ENCODE measurements around the gene MRGPRF.

MRGPRF gene

DNA sequence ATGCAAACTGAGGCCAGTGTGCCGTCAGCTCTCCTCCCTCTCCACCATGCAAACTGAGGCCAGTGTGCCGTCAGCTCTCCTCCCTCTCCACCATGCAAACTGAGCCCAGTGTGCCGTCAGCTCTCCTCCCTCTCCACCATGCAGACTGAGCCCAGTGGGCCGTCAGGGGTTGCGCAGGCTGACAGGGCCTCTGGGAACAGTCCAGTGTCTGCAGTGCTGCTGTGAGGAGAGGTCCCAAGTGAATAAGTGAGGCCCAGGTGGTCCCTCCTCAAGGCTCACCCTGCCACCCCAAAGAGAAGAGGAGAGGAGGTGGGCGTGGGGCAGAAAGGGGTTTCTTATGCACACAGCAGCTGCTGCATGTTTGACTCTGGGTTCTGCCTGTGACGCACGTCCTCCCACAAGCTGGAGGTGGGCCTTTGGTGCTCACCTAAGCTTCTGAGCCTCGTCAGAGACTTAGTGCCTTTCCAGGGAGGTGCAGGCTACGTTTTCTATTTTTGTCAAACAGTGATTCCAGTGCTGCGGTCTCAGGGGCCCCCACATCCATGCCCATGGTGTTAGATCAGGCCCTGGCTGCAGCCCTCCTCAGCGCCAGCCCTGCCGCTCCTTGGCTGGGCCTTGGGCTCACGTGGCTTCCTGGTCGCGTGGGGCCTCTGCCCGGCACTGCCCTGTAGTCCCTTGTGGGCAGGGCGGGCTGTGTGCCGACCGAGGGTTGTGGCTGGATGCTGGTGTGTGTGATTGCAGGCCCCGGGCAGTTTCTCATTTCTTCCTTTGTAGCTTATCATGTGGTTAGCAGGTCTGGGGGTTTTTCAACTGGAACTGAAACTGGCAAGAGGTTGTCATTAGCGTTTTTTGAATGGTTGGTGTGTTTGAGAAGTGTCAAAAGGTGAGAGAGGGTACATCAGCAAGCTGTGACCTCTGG lies 42.8 kb upstream of the MRGPRF start:
- DNase-seq = no peak
- no peak overlapping the region for H3K27ac ChIP-seq (ENCODE audit: insufficient read depth, low read length, poor library complexity, severe bottlenecking)

DNA sequence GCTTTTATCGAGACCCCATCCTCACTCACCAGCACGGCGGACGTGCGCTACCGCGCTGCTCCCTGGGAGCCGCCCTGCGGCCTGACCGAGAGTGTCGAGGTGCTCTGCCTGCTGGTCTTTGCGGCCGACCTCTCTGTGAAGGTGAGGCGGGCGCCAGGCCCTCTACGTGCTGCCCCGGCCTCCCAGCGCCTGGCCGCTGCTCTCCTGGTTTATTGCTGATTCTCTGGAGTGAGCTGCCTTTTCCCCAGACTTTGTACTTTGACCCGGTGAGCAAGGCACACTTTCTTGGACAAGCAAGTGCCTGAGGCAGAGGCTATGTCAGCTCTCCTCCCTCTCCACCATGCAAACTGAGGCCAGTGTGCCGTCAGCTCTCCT lies 42.2 kb upstream of the MRGPRF start:
- H3K9me3 ChIP-seq (ENCODE audit: control insufficient read depth, low read length) = no peaks in the 10 kb centered on the region
- no peak for DNase-seq
- no peaks in the 10 kb centered on the region for H3K4me1 ChIP-seq (ENCODE audit: control insufficient read depth, insufficient read depth, low read length, poor library complexity, severe bottlenecking)
- H3K36me3 ChIP-seq (ENCODE audit: control insufficient read depth, insufficient read depth, low read length) = peaks cover 22% of the 10 kb centered on the region
- no peaks in the 10 kb centered on the region for H3K27me3 ChIP-seq (replicated peaks; ENCODE audit: control insufficient read depth, insufficient read depth, low read length, poor library complexity, severe bottlenecking)
- H3K27ac ChIP-seq (ENCODE audit: insufficient read depth, low read length, poor library complexity, severe bottlenecking) = no peak overlapping the region
- H3K4me3 ChIP-seq (ENCODE audit: insufficient read depth, low read depth, low read length, poor library complexity, severe bottlenecking) = no peak overlapping the region

More for the DNA sequence above, 42.8 kb upstream of the MRGPRF start:
- Histone ChIP-seq H3K4me3 (ENCODE audit: insufficient read depth, low read depth, low read length, poor library complexity, severe bottlenecking) (no peak overlapping the region), H3K36me3 (ENCODE audit: control insufficient read depth, insufficient read depth, low read length) (peaks cover 22% of the 10 kb centered on the region), H3K4me1 (ENCODE audit: control insufficient read depth, insufficient read depth, low read length, poor library complexity, severe bottlenecking) (no peaks in the 10 kb centered on the region), H3K9me3 (ENCODE audit: control insufficient read depth, low read length) (no peaks in the 10 kb centered on the region), H3K27me3 (replicated peaks; ENCODE audit: control insufficient read depth, insufficient read depth, low read length, poor library complexity, severe bottlenecking) (no peaks in the 10 kb centered on the region)

DNA sequence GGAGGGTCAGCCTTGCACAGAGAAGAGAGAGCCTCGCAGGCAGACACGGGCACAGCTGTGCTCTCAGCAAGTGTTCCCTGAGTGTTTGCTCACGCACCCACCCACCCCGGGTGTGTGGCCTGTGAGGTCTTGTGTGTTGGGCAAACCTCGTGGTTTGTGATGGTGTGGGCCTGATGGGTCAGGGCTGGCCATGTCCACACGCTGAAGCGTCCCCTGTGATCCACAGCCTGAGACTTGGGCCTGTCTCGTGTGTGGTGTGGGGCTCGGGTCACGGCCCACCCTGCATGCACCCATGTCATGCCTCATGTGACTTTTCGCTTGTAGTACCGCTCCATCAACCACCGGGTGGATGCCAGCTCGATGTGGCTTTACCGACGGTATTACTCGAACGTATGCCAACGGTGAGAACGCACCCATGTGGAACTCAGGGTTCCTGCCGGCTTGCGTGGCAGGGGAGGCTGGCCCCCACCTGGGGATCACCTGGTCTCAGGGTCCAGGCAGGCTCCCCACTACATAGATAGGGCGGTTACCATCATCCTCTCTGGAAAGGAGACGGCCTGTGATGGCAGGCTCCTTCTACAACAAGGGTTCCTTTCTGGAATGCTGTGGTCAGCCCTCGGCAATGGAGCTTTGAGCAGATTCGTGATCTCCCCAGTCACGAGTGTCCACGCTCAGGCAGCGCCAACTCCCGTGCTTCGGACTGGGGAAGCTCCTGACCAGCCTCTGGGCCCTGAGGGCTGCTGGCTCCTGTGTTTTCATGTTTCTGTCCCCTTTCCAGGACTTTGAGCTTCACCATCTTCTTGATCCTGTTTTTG lies 41.6 kb upstream of the MRGPRF start:
- no peak overlapping the region for H3K4me3 ChIP-seq (ENCODE audit: insufficient read depth, low read depth, low read length, poor library complexity, severe bottlenecking)
- H3K36me3 ChIP-seq (ENCODE audit: control insufficient read depth, insufficient read depth, low read length) = peaks cover 20% of the 10 kb centered on the region
- H3K27me3 ChIP-seq (replicated peaks; ENCODE audit: control insufficient read depth, insufficient read depth, low read length, poor library complexity, severe bottlenecking) = no peaks in the 10 kb centered on the region
- H3K4me1 ChIP-seq (ENCODE audit: control insufficient read depth, insufficient read depth, low read length, poor library complexity, severe bottlenecking) = peaks cover 2% of the 10 kb centered on the region
- no peaks in the 10 kb centered on the region for H3K9me3 ChIP-seq (ENCODE audit: control insufficient read depth, low read length)
- no peak for DNase-seq
- no peak overlapping the region for H3K27ac ChIP-seq (ENCODE audit: insufficient read depth, low read length, poor library complexity, severe bottlenecking)

DNA sequence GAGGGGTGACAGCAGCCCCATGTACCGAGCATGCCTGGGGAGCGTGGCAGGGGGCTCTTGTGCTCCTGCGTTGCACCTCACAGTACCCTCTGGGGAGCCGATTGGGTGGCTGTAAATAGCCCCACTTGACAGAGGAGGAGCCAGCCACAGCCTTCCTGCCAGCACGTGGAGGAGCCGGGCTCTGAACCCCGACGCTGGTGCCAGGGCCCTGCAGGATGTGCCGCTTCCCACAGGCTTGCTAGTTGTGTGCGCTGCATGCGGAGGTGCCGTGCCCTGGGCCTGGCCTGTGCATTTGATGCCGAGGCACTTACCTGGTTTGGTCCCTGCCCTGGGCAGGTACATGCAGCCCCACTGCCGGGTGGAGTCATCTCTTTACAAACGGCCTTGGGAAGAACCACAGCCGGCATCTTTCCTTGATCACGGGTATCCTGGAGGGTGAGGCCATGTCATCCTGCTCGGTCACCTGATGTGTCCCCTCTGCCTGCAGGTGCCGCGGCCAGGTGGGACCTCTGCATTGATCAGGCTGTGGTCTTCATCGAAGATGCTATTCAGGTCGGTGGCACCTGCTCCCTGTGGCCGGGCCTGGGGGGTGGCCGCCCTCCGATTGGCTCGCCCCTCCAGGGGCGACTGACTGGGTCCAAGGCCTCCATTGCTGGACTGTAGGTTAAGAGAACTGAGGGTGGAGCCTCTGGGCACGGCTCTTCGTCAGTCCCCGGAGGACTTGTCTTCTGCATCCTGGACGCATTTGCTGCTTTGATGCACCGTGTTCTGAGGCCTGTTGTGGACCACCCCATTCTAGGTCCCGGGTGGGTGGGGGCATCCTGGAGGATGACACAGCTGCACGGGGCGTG lies 40.7 kb upstream of the MRGPRF start:
- no peak overlapping the region for H3K4me3 ChIP-seq (ENCODE audit: insufficient read depth, low read depth, low read length, poor library complexity, severe bottlenecking)
- no peaks in the 10 kb centered on the region for H3K9me3 ChIP-seq (ENCODE audit: control insufficient read depth, low read length)
- no peaks in the 10 kb centered on the region for H3K27me3 ChIP-seq (replicated peaks; ENCODE audit: control insufficient read depth, insufficient read depth, low read length, poor library complexity, severe bottlenecking)
- H3K4me1 ChIP-seq (ENCODE audit: control insufficient read depth, insufficient read depth, low read length, poor library complexity, severe bottlenecking) = peaks cover 5% of the 10 kb centered on the region
- H3K27ac ChIP-seq (ENCODE audit: insufficient read depth, low read length, poor library complexity, severe bottlenecking) = no peak overlapping the region
- peaks cover 14% of the 10 kb centered on the region for H3K36me3 ChIP-seq (ENCODE audit: control insufficient read depth, insufficient read depth, low read length)
- DNase-seq = no peak

DNA sequence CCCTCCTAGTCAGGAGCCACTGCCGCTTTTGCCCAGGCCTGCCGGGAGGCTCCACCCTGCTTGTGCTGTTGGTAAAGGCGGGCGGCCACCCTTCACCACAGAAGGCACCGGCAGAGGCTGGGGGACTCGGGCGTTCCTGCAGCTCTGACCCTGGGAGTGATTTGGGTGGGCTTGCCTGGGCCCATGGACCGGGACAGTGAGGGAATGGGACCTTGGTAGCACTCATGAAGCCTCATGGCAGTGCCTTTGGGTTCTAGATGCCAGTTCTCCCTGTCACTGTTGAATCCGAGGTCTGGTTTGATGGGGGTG lies 40.1 kb upstream of the MRGPRF start:
- peaks cover 8% of the 10 kb centered on the region for H3K36me3 ChIP-seq (ENCODE audit: control insufficient read depth, insufficient read depth, low read length)
- no peaks in the 10 kb centered on the region for H3K27me3 ChIP-seq (replicated peaks; ENCODE audit: control insufficient read depth, insufficient read depth, low read length, poor library complexity, severe bottlenecking)
- H3K4me1 ChIP-seq (ENCODE audit: control insufficient read depth, insufficient read depth, low read length, poor library complexity, severe bottlenecking) = peaks cover 5% of the 10 kb centered on the region
- no peak overlapping the region for H3K4me3 ChIP-seq (ENCODE audit: insufficient read depth, low read depth, low read length, poor library complexity, severe bottlenecking)
- H3K9me3 ChIP-seq (ENCODE audit: control insufficient read depth, low read length) = no peaks in the 10 kb centered on the region
- no peak for DNase-seq
- H3K27ac ChIP-seq (ENCODE audit: insufficient read depth, low read length, poor library complexity, severe bottlenecking) = no peak overlapping the region

DNA sequence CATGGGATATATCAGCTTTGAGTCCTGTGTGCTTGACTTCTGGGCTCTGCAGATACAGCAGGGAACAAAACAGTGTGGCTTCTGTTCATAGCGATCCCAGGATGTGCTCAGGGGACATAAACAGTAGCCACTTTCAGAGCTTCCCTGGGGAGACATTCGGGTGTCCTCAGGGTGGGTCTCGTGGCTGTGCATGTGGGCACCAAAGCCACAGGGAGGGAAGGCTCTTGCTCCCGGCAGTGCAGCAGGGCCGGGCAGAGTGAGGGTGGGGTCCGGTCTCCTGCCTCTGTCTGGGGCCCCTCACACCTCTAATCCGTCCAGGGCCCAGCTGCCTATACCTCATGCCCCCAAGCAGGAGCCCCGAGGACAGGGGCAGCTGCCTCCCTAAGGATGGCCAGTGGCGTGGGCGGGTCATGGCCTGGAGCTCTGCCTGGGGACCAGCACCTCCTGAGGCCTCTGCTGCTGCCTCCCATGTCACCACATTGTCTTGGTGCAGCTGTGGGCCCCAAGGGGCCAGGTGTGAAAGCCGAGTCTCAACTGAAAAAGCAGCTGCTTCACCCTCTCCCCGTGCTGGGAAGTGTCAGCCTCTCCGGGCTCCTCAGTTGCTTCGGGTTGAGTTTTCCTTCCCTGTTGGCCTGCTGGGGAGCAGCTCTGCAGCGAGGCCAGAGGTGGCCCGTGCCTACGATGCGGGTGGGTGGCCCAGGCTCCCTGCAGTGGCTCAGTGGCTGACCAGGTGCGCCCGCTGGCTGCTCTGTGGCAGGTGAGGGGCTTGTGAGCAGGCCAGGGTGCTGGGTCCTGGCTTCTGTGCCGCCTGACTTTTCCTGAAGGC lies 39.5 kb upstream of the MRGPRF start:
- H3K4me1 ChIP-seq (ENCODE audit: control insufficient read depth, insufficient read depth, low read length, poor library complexity, severe bottlenecking) = peaks cover 5% of the 10 kb centered on the region
- H3K27me3 ChIP-seq (replicated peaks; ENCODE audit: control insufficient read depth, insufficient read depth, low read length, poor library complexity, severe bottlenecking) = no peaks in the 10 kb centered on the region
- no peak overlapping the region for H3K27ac ChIP-seq (ENCODE audit: insufficient read depth, low read length, poor library complexity, severe bottlenecking)
- H3K9me3 ChIP-seq (ENCODE audit: control insufficient read depth, low read length) = no peaks in the 10 kb centered on the region
- no peak for DNase-seq
- H3K36me3 ChIP-seq (ENCODE audit: control insufficient read depth, insufficient read depth, low read length) = peaks cover 5% of the 10 kb centered on the region
- H3K4me3 ChIP-seq (ENCODE audit: insufficient read depth, low read depth, low read length, poor library complexity, severe bottlenecking) = no peak overlapping the region

DNA sequence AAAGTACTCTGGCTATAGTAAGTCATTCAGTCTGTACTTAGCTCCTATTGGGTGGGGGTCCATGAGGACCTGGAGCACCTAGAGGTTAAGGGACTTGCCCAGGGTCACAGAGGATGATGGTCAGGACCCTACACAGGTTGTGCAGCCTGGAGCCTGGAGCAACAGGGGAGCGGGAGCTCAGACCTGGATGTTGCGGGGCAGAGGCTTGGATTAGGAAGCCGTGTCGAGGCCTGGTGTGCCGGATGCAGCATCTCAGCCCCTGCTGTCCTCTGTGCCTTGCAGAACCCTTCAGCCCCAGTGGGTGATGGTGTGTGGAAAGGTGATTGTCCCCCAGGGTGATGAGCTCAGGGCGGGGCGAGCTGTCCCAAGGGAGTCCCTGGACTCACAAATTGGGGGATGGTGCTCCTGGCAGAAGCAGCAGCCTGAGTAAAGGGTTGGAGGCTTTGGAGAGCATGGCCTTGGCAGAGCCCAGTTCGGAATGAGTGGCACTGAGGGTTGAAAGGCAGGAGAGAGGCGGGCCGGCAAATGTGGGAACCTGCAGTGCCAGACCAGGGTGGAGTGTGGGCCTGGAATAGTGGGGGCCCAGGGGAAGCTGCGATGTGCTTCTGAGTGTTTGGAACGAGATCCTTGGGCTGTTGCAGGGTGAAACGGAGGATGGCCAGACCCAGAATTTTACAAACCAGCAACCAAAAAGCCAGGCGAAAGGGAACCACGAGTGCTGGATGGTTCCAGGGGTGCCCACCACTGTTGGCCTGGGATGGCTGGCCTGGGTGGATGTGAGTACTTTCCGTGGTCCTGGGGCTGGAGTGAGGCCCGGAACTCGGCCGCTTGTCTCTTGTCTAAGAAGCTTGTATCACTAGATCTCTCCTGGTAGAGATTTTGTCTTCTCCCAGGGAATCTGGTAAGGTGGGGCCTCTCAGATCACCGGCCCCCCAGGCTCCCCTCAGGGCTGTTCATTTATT lies 38.6 kb upstream of the MRGPRF start:
- no peak overlapping the region for H3K27ac ChIP-seq (ENCODE audit: insufficient read depth, low read length, poor library complexity, severe bottlenecking)

DNA sequence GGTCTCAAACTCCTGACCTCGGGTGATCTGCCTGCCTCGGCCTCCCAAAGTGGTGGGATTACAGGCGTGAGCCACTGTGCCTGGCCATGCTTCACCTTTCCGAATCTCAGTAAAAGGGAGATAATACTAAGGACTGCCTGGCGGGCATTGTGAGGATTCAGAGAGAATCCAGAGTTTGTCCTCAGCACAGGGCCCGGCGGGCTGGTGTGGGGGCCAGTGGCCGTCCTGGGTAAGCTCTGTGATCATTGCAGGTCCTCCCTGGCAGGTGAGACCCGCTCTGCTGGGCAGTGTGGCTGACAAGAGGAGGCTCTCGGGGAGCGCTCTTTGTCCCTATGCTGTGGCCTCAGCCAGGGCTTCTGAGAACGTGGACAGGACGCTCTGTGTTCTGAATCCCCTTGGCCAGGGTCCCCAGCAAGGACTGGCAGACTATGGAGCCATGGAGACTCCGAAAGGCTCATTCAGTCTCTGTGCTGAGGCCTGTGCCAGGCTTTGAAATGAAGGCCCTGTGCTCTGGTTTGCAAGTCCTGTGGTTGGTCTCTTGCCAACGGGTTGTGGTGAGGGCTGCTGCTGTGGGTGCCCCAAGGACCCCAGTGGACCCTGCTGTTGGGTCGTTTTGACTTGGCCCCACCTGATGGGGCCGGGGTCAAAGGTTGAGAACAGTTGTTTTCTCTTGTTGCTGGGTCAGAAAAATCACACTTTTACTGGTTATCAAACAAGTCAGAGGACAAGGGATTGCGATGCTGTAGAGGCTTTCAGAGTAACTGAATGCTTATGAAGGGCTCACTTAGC lies 37.7 kb upstream of the MRGPRF start:
- H3K4me1 ChIP-seq (ENCODE audit: control insufficient read depth, insufficient read depth, low read length, poor library complexity, severe bottlenecking) = peaks cover 5% of the 10 kb centered on the region
- H3K9me3 ChIP-seq (ENCODE audit: control insufficient read depth, low read length) = no peaks in the 10 kb centered on the region
- H3K27ac ChIP-seq (ENCODE audit: insufficient read depth, low read length, poor library complexity, severe bottlenecking) = no peak overlapping the region
- H3K4me3 ChIP-seq (ENCODE audit: insufficient read depth, low read depth, low read length, poor library complexity, severe bottlenecking) = no peak overlapping the region
- H3K27me3 ChIP-seq (replicated peaks; ENCODE audit: control insufficient read depth, insufficient read depth, low read length, poor library complexity, severe bottlenecking) = no peaks in the 10 kb centered on the region
- peaks cover 5% of the 10 kb centered on the region for H3K36me3 ChIP-seq (ENCODE audit: control insufficient read depth, insufficient read depth, low read length)
- DNase-seq = no peak

More for the DNA sequence above, 38.6 kb upstream of the MRGPRF start:
- H3K27me3 ChIP-seq (replicated peaks; ENCODE audit: control insufficient read depth, insufficient read depth, low read length, poor library complexity, severe bottlenecking) = no peaks in the 10 kb centered on the region
- H3K4me3 ChIP-seq (ENCODE audit: insufficient read depth, low read depth, low read length, poor library complexity, severe bottlenecking) = no peak overlapping the region
- H3K9me3 ChIP-seq (ENCODE audit: control insufficient read depth, low read length) = no peaks in the 10 kb centered on the region
- peaks cover 5% of the 10 kb centered on the region for H3K4me1 ChIP-seq (ENCODE audit: control insufficient read depth, insufficient read depth, low read length, poor library complexity, severe bottlenecking)
- DNase-seq = no peak
- peaks cover 5% of the 10 kb centered on the region for H3K36me3 ChIP-seq (ENCODE audit: control insufficient read depth, insufficient read depth, low read length)

Data from effector memory CD4-positive, alpha-beta T cell (primary cell).